WTC11 (cell line): ENCODE results near the gene CREBRF. TPM values are rescaled to one million over a fixed set of nuclear protein-coding genes. Genes with fewer than 3 reads are reported as not detected.
A peak's percentile ranks its signal among the peaks of the same experiment; 100 is the strongest.

Experiments
- ATAC-seq: fragments of 200-7000 bp; cut with Tn5 transposase; 2 replicates; pipeline ENCODE4 v1.10.0; 2021; ENCODE audit warnings: mild to moderate bottlenecking, moderate library complexity
- CTCF ChIA-PET: fragments of 300-600 bp; sonication (Branson Sonifier 250); formaldehyde crosslinking; loops from one replicate; lab custom pipeline; 2021; ENCODE audit warnings: antibody characterized with exemption; lab: Charles Lee
- POLR2A ChIA-PET: fragments of 350-600 bp; sonication (Branson Sonifier 250); formaldehyde crosslinking; loops from one replicate; lab custom pipeline; 2021; ENCODE audit warnings: antibody characterized with exemption; lab: Charles Lee
- DNase-seq: peaks from one replicate; pipeline ENCODE4 v3.0.0; 2021; ENCODE audit warnings: low spot score
- H3K27ac Mint-ChIP-seq: 2 replicates; pipeline ENCODE4 v1.8.0; 2021; ENCODE audit warnings: mixed read lengths
- H3K27me3 Mint-ChIP-seq: 2 replicates; pipeline ENCODE4 v1.8.0; 2021; ENCODE audit warnings: low read depth, mild to moderate bottlenecking, moderate library complexity, mixed read lengths
- H3K36me3 Mint-ChIP-seq: 2 replicates; pipeline ENCODE4 v1.8.0; 2021; ENCODE audit warnings: mixed read lengths
- H3K4me1 Mint-ChIP-seq: 2 replicates; pipeline ENCODE4 v1.8.0; 2022; ENCODE audit warnings: mixed read lengths
- H3K4me3 Mint-ChIP-seq: 2 replicates; pipeline ENCODE4 v1.8.0; 2021; ENCODE audit warnings: mild to moderate bottlenecking, moderate library complexity, mixed read lengths
- H3K9me3 Mint-ChIP-seq: 2 replicates; pipeline ENCODE4 v1.8.0; 2021; ENCODE audit warnings: mixed read lengths
- ATF1 ChIP-seq: sonication (generic); formaldehyde crosslinking; IDR thresholded peaks from 2 replicates; pipeline ENCODE4 v1.8.1; 2023; ENCODE audit warnings: mild to moderate bottlenecking, moderate library complexity, missing genetic modification reagents
- ATF2 ChIP-seq: sonication (generic); formaldehyde crosslinking; IDR thresholded peaks from 2 replicates; pipeline ENCODE4 v1.8.1; 2022; ENCODE audit warnings: low read depth, missing genetic modification reagents, borderline replicate concordance
- ATF6 ChIP-seq: sonication (generic); formaldehyde crosslinking; IDR thresholded peaks from 2 replicates; pipeline ENCODE4 v1.8.1; 2023; ENCODE audit warnings: mild to moderate bottlenecking, missing genetic modification reagents
- ELF4 ChIP-seq: sonication (generic); formaldehyde crosslinking; IDR thresholded peaks from 2 replicates; pipeline ENCODE4 v1.8.1; 2022; ENCODE audit warnings: low read depth, mild to moderate bottlenecking, moderate library complexity, missing genetic modification reagents
- ERG ChIP-seq: fragments of 250-450 bp; sonication (Bioruptor Pico); IDR thresholded peaks from 2 replicates; pipeline ENCODE4 v1.8.0; 2021; ENCODE audit warnings: mild to moderate bottlenecking
- FOXJ3 ChIP-seq: sonication (generic); formaldehyde crosslinking; IDR thresholded peaks from 2 replicates; pipeline ENCODE4 v1.9.0; 2021; ENCODE audit warnings: missing genetic modification reagents, mild to moderate bottlenecking, borderline replicate concordance
- FOXP1 ChIP-seq: sonication (generic); formaldehyde crosslinking; IDR thresholded peaks from 2 replicates; pipeline ENCODE4 v1.8.0; 2022; ENCODE audit warnings: missing genetic modification reagents, mild to moderate bottlenecking, moderate library complexity, borderline replicate concordance
- FOXP4 ChIP-seq: sonication (generic); formaldehyde crosslinking; IDR thresholded peaks from 2 replicates; pipeline ENCODE4 v1.8.0; 2022; ENCODE audit warnings: mild to moderate bottlenecking, missing genetic modification reagents
- HMGXB4 ChIP-seq: sonication (generic); formaldehyde crosslinking; IDR thresholded peaks from 2 replicates; pipeline ENCODE4 v1.8.1; 2023; ENCODE audit warnings: mild to moderate bottlenecking, moderate library complexity, missing genetic modification reagents
- NFATC4 ChIP-seq: fragments of 250-450 bp; sonication (Bioruptor Pico); IDR thresholded peaks from 2 replicates; pipeline ENCODE4 v1.9.0; 2021; ENCODE audit warnings: mild to moderate bottlenecking
- NR2C2 ChIP-seq: sonication (generic); formaldehyde crosslinking; IDR thresholded peaks from 2 replicates; pipeline ENCODE4 v1.8.0; 2022; ENCODE audit warnings: mild to moderate bottlenecking, missing genetic modification reagents
- PRDM15 ChIP-seq: sonication (generic); formaldehyde crosslinking; IDR thresholded peaks from 2 replicates; pipeline ENCODE4 v1.8.0; 2022; ENCODE audit warnings: missing genetic modification reagents
- TP53 ChIP-seq: sonication (generic); formaldehyde crosslinking; IDR thresholded peaks from 2 replicates; pipeline ENCODE4 v1.8.1; 2023; ENCODE audit warnings: mild to moderate bottlenecking, missing genetic modification reagents
- ZMAT4 ChIP-seq: fragments of 250-450 bp; sonication (Bioruptor Pico); IDR thresholded peaks from 2 replicates; pipeline ENCODE4 v1.9.0; 2021; ENCODE audit warnings: mild to moderate bottlenecking
- ZNF423 ChIP-seq: fragments of 250-450 bp; sonication (Bioruptor Pico); IDR thresholded peaks from 2 replicates; pipeline ENCODE4 v2.1.2; 2022; ENCODE audit warnings: mild to moderate bottlenecking, moderate library complexity
- ZNF425 ChIP-seq: fragments of 250-450 bp; sonication (Bioruptor Pico); conservative IDR thresholded peaks from 2 replicates; pipeline ENCODE4 v1.9.0; 2021; ENCODE audit warnings: mild to moderate bottlenecking
- ZNF512 ChIP-seq: sonication (generic); formaldehyde crosslinking; IDR thresholded peaks from 2 replicates; pipeline ENCODE4 v1.8.1; 2022; ENCODE audit warnings: missing genetic modification reagents, borderline replicate concordance
- total RNA-seq: library from RNA; stranded (reverse); gene quantifications from 3 replicates; pipeline ENCODE4 v1.2.3, GENCODE V29; 2021

CREBRF gene
- total RNA-seq, 1 experiment from 2014 or later: 5.7 TPM

- no peaks in the 10 kb centered on the region for H3K36me3 Mint-ChIP-seq
- peaks cover 14% of the 10 kb centered on the region for H3K4me1 Mint-ChIP-seq
- ChIA-PET CTCF (interaction anchor here (0.6 to 3.0 kb wide), 22 partner anchors 9 to 350 kb away, joined by 3 to 28 read pairs (median 4); partner anchors contain the start of genes ATP6V0E1 and BNIP1), POLR2A (interaction anchor here (0.6 to 1.5 kb wide), 10 partner anchors 12 to 699 kb away, joined by 3 to 14 read pairs (median 3); partner anchors contain the start of genes ATP6V0E1, BNIP1, DUSP1 and NKX2-5)
- peak overlapping the region; percentile 93 for H3K4me3 Mint-ChIP-seq
- peak overlapping the region; percentile 98 for H3K27ac Mint-ChIP-seq
- peak; percentile 100 for DNase-seq
- no peaks in the 10 kb centered on the region for H3K9me3 Mint-ChIP-seq
- H3K27me3 Mint-ChIP-seq: no peaks in the 10 kb centered on the region
- peak; percentile 91 for ATAC-seq
- TF ChIP-seq TP53 (CRISPR knock-in tag) (no peak), ZNF423 (CRISPR knock-in tag) (no peak), ATF6 (no peak), ELF4 (CRISPR knock-in tag) (no peak), ERG (CRISPR knock-in tag) (no peak), ZNF425 (CRISPR knock-in tag) (no peak), ZMAT4 (CRISPR knock-in tag) (no peak), NR2C2 (CRISPR knock-in tag) (no peak), HMGXB4 (CRISPR knock-in tag) (no peak), ATF1 (CRISPR knock-in tag) (no peak), FOXJ3 (CRISPR knock-in tag) (no peak), NFATC4 (no peak), FOXP4 (CRISPR knock-in tag) (no peak), FOXP1 (no peak), ATF2 (no peak), PRDM15 (CRISPR knock-in tag) (no peak), ZNF512 (CRISPR knock-in tag) (no peak)
Observed at GRCh38 chr5:173057062-173057924, 1.1 kb downstream of the CREBRF start.
